Effector memory CD4-positive, alpha-beta T cell (primary cell): ENCODE results near the gene PYGM.

Source experiments
- DNase-seq, 3 donors: peaks; one replicate each; pipeline ENCODE4 v3.0.0-alpha.2; 2020
- H3K27ac ChIP-seq: 2 replicates; pipeline ENCODE4 v1.7.0; 2013; ENCODE audit warnings: mild to moderate bottlenecking, low read length, moderate library complexity; ENCODE audit not compliant: insufficient read depth, poor library complexity, severe bottlenecking
- H3K27me3 ChIP-seq: replicated peaks from 2 replicates; pipeline ENCODE4 v1.7.0; 2013; ENCODE audit warnings: mild to moderate bottlenecking, low read length; ENCODE audit not compliant: insufficient read depth, control insufficient read depth, poor library complexity, severe bottlenecking
- H3K36me3 ChIP-seq: 2 replicates; pipeline ENCODE4 v1.7.0; 2013; ENCODE audit warnings: mild to moderate bottlenecking, low read length, moderate library complexity; ENCODE audit not compliant: control insufficient read depth, insufficient read depth
- H3K4me1 ChIP-seq: 2 replicates; pipeline ENCODE4 v1.7.0; 2013; ENCODE audit warnings: low read length, mild to moderate bottlenecking; ENCODE audit not compliant: control insufficient read depth, insufficient read depth, poor library complexity, severe bottlenecking
- H3K4me3 ChIP-seq: 2 replicates; pipeline ENCODE4 v1.7.0; 2013; ENCODE audit warnings: low read length, low read depth, mild to moderate bottlenecking; ENCODE audit not compliant: insufficient read depth, poor library complexity, severe bottlenecking
- H3K9me3 ChIP-seq: 2 replicates; pipeline ENCODE4 v1.7.0; 2013; ENCODE audit warnings: mild to moderate bottlenecking, low read length, moderate library complexity; ENCODE audit not compliant: control insufficient read depth

PYGM gene

GRCh38 chr11:64760759-64761420 lies 1.1 kb upstream of the PYGM start:
- no peak for DNase-seq
- Histone ChIP-seq H3K4me1 (peaks cover 61% of the 10 kb centered on the region), H3K27ac (no peak overlapping the region)

GRCh38 chr11:64759131-64759721 lies 548 bp downstream of the PYGM start:
- peaks cover 11% of the 10 kb centered on the region for H3K36me3 ChIP-seq
- H3K9me3 ChIP-seq, result no peaks in the 10 kb centered on the region
- DNase-seq, result no peak
- no peaks in the 10 kb centered on the region for H3K27me3 ChIP-seq
- no peak overlapping the region for H3K27ac ChIP-seq
- peaks cover 44% of the 10 kb centered on the region for H3K4me1 ChIP-seq
- H3K4me3 ChIP-seq, result no peak overlapping the region

More at GRCh38 chr11:64760759-64761420, 1.1 kb upstream of the PYGM start:
- H3K4me3 ChIP-seq, result no peak overlapping the region
- H3K9me3 ChIP-seq, result no peaks in the 10 kb centered on the region
- peaks cover 25% of the 10 kb centered on the region for H3K36me3 ChIP-seq
- H3K27me3 ChIP-seq, result no peaks in the 10 kb centered on the region

GRCh38 chr11:64758330-64759079 lies 1.3 kb downstream of the PYGM start:
- no peak for DNase-seq
- Histone ChIP-seq H3K4me3 (no peak overlapping the region), H3K4me1 (peaks cover 37% of the 10 kb centered on the region)

GRCh38 chr11:64757549-64758329 lies 2.0 kb downstream of the PYGM start:
- peaks cover 30% of the 10 kb centered on the region for H3K4me1 ChIP-seq
- H3K27ac ChIP-seq, result no peak overlapping the region
- no peak for DNase-seq

More at GRCh38 chr11:64758330-64759079, 1.3 kb downstream of the PYGM start:
- Histone ChIP-seq H3K9me3 (no peaks in the 10 kb centered on the region), H3K27me3 (no peaks in the 10 kb centered on the region), H3K36me3 (peaks cover 11% of the 10 kb centered on the region), H3K27ac (no peak overlapping the region)

GRCh38 chr11:64755681-64756361 lies 4.0 kb downstream of the PYGM start:
- H3K4me1 ChIP-seq, result peaks cover 15% of the 10 kb centered on the region
- DNase-seq, result no peak
- H3K27me3 ChIP-seq, result no peaks in the 10 kb centered on the region
- H3K9me3 ChIP-seq, result no peaks in the 10 kb centered on the region
- peaks cover 6% of the 10 kb centered on the region for H3K36me3 ChIP-seq
- no peak overlapping the region for H3K4me3 ChIP-seq
- H3K27ac ChIP-seq, result no peak overlapping the region

More at GRCh38 chr11:64757549-64758329, 2.0 kb downstream of the PYGM start:
- H3K27me3 ChIP-seq, result no peaks in the 10 kb centered on the region
- H3K9me3 ChIP-seq, result no peaks in the 10 kb centered on the region
- no peak overlapping the region for H3K4me3 ChIP-seq
- H3K36me3 ChIP-seq, result peaks cover 12% of the 10 kb centered on the region

- H3K4me1 ChIP-seq, result peaks cover 8% of the 10 kb centered on the region
These were observed 4.7 kb downstream of the PYGM start for GRCh38 chr11:64754919-64755662.

GRCh38 chr11:64754124-64754918 lies 5.5 kb downstream of the PYGM start:
- no peak overlapping the region for H3K4me3 ChIP-seq
- H3K9me3 ChIP-seq, result no peaks in the 10 kb centered on the region
- H3K27ac ChIP-seq, result no peak overlapping the region
- H3K4me1 ChIP-seq, result peaks cover 1% of the 10 kb centered on the region
- H3K27me3 ChIP-seq, result no peaks in the 10 kb centered on the region
- no peak for DNase-seq
- peaks cover 6% of the 10 kb centered on the region for H3K36me3 ChIP-seq

More at GRCh38 chr11:64754919-64755662, 4.7 kb downstream of the PYGM start:
- H3K27me3 ChIP-seq, result no peaks in the 10 kb centered on the region
- H3K36me3 ChIP-seq, result peaks cover 6% of the 10 kb centered on the region
- DNase-seq, result no peak
- no peak overlapping the region for H3K4me3 ChIP-seq
- H3K9me3 ChIP-seq, result no peaks in the 10 kb centered on the region
- no peak overlapping the region for H3K27ac ChIP-seq

- Histone ChIP-seq H3K27me3 (no peaks in the 10 kb centered on the region), H3K4me1 (no peaks in the 10 kb centered on the region), H3K27ac (no peak overlapping the region), H3K9me3 (no peaks in the 10 kb centered on the region), H3K4me3 (no peak overlapping the region), H3K36me3 (peaks cover 6% of the 10 kb centered on the region)
- no peak for DNase-seq
These were observed 6.2 kb downstream of the PYGM start for GRCh38 chr11:64753380-64754123.
